NCI-H128 (cell line): Measurements from ENCODE around the gene ITGB6.
"Not testable (repeated sequence)": the region's sequence is repeated elsewhere in the genome, so short reads cannot be mapped to it uniquely, and the experiment has no call there.

Source experiments
- DNase-seq: peaks from one replicate; lab custom pipeline; 2025; ENCODE audit not compliant: unreplicated experiment; lab: John Stamatoyannopoulos, UW

Gene ITGB6

GRCh38 chr2:160197587-160197986, 2.5 kb downstream of the ITGB6 start:
- DNase-seq: no peak

GRCh38 chr2:160194946-160195345, 5.1 kb downstream of the ITGB6 start:
- no peak for DNase-seq

- DNase-seq: no peak
These were observed 5.7 kb downstream of the ITGB6 start for GRCh38 chr2:160194351-160194750.

GRCh38 chr2:160181146-160181836, 18.8 kb downstream of the ITGB6 start:
- DNase-seq: not testable (repeated sequence)

GRCh38 chr2:160180690-160181089, 19.4 kb downstream of the ITGB6 start:
- not testable (repeated sequence) for DNase-seq

GRCh38 chr2:160180172-160180571, 19.9 kb downstream of the ITGB6 start:
- DNase-seq: no peak

- DNase-seq: no peak
These were observed 24.6 kb downstream of the ITGB6 start for GRCh38 chr2:160175169-160176134.

- DNase-seq: no peak
These were observed 25.8 kb downstream of the ITGB6 start for GRCh38 chr2:160174322-160174721.

GRCh38 chr2:160169988-160170387, 30.1 kb downstream of the ITGB6 start:
- no peak for DNase-seq

- DNase-seq: no peak
These were observed 30.6 kb downstream of the ITGB6 start for GRCh38 chr2:160169471-160169870.

- DNase-seq: no peak
These were observed 31.2 kb downstream of the ITGB6 start for GRCh38 chr2:160168878-160169277.

GRCh38 chr2:160167089-160167740, 32.9 kb downstream of the ITGB6 start:
- DNase-seq: no peak

GRCh38 chr2:160165996-160166395, 34.1 kb downstream of the ITGB6 start:
- DNase-seq: no peak

GRCh38 chr2:160165081-160165480, 35.0 kb downstream of the ITGB6 start:
- DNase-seq: no peak

- DNase-seq: no peak
These were observed 41.9 kb downstream of the ITGB6 start for GRCh38 chr2:160157861-160158829.

- DNase-seq: no peak
These were observed 43.4 kb downstream of the ITGB6 start for GRCh38 chr2:160156665-160157064.

GRCh38 chr2:160156100-160156499, 44.0 kb downstream of the ITGB6 start:
- no peak for DNase-seq

- not testable (repeated sequence) for DNase-seq
These were observed 51.7 kb downstream of the ITGB6 start for GRCh38 chr2:160148419-160148818.

- DNase-seq: no peak
These were observed 54.6 kb downstream of the ITGB6 start for GRCh38 chr2:160145471-160145870.

- no peak for DNase-seq
These were observed 55.6 kb downstream of the ITGB6 start for GRCh38 chr2:160144280-160144990.
